Stimulated activated CD8-positive, alpha-beta memory T cell treated with anti-CD3 and anti-CD28 coated beads, Interleukin-15, amount 100 ng/mL, for 4 hours (primary cell): Measurements from ENCODE around the gene SSTR4.
"Not testable (repeated sequence)": the region's sequence is repeated elsewhere in the genome, so short reads cannot be mapped to it uniquely, and the experiment has no call there.

Source experiments
- DNase-seq, 2 donors: peaks; one replicate each; pipeline ENCODE4 v3.0.0-alpha.2; 2020; ENCODE audit warnings: low read depth in 2 of 2

SSTR4 gene, protein sequence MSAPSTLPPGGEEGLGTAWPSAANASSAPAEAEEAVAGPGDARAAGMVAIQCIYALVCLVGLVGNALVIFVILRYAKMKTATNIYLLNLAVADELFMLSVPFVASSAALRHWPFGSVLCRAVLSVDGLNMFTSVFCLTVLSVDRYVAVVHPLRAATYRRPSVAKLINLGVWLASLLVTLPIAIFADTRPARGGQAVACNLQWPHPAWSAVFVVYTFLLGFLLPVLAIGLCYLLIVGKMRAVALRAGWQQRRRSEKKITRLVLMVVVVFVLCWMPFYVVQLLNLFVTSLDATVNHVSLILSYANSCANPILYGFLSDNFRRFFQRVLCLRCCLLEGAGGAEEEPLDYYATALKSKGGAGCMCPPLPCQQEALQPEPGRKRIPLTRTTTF

DNA sequence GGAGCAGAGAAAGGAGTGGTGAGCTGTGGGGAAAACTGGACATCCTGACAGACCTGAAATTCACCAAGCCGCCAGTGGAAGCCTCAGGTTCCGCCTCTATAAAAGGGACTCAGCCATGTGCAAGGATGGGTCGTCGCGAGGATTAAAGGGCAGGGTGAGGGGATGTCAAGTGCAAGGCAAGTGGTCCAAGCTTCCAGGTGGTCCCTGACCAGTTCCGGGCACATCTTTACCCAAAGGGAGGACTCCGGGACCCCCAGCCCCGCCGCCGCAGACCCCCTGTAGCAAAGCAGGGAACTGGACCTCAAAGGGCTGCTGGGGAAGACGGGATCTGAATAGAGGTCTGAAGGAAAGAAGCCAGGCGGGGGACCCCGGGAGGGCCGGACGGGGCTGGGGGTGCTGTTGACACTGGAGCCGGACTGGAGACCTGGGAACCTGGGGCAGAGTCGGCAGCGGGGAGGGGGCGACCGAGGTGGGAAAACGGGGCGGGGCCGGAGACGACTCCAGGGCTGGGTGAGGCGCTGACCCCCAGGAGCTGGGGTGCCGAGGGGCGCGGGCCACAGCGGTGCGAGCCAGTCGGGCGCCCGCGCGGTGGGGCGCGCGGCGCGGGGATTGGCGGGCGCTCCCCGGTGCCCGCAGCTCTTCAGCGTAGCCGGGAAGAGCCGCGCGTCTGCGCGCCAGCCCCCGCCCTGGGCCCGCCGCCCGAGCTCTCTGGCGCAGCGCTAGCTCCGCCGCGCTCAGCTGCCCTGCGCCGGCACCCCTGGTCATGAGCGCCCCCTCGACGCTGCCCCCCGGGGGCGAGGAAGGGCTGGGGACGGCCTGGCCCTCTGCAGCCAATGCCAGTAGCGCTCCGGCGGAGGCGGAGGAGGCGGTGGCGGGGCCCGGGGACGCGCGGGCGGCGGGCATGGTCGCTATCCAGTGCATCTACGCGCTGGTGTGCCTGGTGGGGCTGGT lies at the start of gene SSTR4:
TSS of gene SSTR4 (plus strand) at position 592 of the 951 bp plus-strand sequence. CDS start at position 764, 172 bp downstream.
- no peak for DNase-seq

DNA sequence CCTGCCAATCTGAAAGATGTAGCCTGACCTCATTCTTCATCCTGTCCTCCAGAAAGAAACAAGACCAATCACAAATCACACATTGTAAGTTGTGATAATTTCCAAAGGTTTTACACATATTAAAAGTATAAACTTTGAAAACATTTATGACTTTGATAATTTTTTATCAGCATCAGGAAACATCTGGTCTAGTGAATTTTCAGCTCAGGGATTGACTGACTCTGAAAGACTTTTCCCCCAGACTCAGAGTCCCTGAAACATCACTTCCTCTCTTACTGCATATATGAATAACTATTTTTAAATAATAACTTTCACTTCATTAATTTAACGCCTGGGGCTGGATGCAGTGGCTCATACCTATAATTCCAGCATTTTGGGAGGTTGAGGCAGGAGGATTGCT lies 48.5 kb upstream of the SSTR4 start:
- no peak for DNase-seq

DNA sequence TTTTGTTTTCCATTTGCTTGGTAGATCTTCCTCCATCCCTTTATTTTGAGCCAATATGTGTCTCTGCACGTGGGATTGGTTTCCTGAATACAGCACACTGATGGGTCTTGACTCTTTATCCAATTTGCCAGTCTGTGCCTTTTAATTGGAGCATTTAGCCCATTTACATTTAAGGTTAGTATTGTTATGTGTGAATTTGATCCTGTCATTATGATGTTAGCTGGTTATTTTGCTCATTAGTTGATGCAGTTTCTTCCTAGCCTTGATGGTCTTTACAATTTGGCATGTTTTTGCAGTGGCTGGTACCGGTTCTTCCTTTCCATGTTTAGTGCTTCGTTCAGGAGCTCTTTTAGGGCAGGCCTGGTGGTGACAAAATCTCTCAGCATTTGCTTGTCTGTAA lies 43.7 kb upstream of the SSTR4 start:
- not testable (repeated sequence) for DNase-seq

DNA sequence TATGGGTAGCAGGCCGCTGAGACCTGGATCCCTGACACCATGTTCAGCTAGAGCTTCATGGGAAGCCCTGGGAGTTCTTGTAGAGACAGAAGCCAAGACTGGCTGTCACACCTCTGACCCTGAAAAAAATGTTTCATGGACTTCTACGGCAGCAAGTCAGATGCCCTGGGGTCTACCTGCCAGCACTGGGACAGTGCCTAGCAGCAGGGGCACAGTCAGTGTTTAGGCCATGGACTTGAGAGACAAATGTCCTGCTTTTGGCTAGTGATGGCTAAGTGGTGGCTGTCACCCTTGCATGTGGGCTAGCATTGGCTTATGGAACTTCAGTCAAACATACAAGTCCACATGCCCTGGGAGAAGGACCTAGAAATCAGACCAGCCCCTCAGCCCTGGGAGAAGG lies 41.3 kb upstream of the SSTR4 start:
- DNase-seq = no peak

DNA sequence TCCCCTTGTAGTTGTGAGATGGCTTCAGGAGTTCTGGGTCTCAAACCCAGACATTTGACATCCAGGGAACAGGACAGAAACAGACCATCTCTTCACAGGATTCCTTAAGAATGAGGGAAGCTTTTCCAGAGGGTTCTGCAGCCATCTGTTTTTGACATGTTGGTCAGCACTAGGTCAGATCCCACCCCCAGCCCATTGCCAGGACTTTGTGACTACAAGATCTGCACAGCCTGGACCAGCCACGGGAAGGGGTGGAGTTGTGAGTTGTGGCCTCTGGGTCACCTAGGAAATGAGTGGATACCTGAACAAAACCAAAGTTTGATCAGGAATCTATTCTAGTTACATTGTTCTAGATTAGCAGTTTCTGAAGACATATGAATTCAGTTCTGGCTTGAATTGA lies 39.2 kb upstream of the SSTR4 start:
- no peak for DNase-seq

DNA sequence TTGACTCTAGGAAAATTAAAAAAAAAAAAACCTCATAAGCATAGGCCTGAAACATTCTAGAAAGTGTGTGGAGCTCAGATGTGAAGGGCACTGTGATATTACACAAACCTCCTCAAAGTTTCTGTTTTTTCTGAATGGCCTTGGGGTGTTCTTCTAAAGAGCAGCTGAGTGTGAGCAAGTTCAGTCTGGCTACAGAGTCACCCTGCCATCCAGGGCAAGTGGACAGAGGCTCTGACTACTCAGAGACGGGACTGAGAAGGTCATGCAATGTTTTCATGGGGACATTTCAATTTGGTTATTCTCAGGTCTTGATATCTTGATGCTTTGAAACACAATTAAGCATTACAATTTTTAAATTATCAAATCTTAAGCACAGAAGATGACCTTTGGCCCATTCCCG lies 36.6 kb upstream of the SSTR4 start:
- no peak for DNase-seq

DNA sequence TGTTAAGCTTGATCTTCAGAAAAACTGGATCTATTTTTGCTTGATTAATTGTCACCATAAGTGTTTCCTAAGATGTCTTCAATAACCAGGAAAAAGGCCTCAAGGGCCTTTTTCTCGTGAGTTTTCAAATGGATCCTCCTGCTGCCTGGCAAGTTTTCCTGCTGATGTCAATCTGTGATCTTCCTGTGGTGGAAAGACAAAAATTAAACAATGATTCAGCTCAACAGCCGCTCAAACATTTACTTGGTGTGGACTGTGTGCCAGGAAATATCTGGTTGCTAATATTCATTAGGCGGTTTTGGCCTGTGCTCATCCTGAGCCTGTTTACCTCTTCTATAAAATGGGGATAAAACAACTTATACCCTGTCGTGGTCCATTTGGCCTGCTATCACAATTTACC lies 35.4 kb upstream of the SSTR4 start:
- no peak for DNase-seq

DNA sequence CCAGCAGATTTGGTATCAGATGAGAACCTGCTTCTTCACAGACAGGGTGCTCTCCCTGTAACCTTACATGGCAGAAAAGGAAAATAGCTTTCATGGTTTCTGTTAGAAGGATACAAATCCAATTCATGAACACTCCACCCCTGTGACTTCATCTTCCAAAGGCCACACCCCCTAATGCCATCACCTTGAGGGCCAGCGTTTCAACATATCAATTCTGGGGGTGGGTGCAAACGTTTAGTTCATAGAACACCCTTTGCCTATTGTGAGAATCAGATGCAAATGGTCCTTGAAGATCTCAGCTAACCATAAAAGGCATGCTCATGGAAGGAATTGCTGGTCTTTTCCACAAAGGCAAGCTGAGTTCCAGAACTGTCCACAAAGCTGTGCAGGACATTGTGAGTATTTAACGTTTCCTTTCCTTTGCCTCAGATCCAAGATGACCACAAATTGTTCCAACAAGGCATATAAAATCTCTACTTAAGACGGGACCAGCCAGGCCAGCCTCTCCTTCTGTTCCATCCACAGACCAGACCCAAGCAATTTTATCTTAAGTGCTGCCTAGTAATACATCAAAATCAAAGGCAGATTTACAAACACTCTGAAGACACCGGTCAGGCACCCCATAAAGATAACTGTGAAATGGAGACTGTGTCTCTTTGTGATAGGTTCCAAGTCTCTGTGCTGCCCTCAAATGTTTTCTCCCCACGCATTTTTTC lies 34.7 kb upstream of the SSTR4 start:
- no peak for DNase-seq

DNA sequence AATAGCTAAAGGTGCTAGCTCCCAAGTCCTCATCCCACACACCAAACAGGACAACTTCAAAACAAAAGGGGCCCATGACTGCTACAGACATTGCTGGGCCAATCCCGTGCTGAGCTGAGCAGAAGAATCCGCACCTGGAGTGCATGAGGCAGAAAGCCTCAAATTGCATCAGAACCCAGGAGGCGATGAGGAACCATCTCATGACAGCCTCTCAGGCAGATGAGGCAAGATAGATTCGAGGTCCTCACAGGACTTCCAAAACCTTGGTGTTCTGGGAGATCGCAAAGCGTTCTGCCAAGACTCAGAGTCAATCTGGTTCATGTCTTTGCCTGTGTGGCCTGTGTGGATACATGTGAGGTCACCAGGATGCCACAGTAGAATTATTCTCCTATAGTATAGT lies 32.8 kb upstream of the SSTR4 start:
- DNase-seq = no peak

DNA sequence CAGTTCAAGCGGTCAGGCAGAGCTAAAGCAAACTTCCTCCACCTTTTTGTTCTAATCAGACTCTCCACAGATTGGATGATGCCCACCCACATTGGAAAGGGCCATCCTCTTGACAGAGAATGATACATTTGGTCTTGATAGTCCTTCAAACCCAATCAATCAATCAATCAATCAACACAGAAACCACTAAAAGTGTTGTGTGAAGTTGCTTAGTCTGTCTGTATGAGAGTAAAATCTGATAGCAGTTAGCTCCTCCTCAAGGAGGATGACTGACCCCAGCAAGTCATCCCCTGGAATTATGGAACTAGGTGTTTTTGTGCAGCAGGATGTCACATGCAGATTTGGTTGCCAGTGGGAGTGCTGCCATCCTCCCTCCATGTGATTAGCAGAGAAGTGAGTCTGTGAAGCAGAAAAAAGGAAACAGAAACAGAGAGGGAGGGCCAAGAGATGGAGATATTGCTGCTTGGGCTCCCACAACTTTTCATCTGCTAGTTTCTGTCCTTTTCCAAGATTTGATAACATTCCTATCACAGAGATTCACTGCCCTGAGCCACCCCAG lies 32.0 kb upstream of the SSTR4 start:
- DNase-seq = no peak

DNA sequence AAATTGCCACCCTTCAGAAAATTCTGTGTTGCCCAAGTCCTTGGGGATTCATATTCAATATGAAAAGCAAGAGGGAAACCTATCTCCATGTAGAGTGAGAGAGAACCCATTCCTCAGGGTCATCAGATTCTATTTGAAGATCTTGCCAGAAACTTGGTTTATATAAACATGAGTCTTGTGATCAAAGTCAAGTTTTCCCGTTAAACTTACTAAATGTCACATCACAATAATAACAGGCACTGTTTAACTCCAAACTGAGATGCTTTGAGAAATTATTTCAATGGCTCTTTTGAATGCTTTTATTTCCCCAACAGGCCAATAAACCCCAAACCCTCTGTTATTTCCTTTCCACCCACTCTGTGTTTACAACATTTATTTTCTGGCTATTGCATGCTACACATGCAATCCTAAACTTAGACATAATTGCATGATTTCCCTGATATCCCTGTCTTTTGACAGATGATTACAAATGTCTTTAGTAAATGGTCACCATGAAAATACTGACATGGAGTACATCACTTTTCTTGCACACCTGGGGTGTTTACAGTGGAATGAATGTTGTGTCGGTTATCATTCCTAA lies 31.1 kb upstream of the SSTR4 start:
- DNase-seq = no peak

DNA sequence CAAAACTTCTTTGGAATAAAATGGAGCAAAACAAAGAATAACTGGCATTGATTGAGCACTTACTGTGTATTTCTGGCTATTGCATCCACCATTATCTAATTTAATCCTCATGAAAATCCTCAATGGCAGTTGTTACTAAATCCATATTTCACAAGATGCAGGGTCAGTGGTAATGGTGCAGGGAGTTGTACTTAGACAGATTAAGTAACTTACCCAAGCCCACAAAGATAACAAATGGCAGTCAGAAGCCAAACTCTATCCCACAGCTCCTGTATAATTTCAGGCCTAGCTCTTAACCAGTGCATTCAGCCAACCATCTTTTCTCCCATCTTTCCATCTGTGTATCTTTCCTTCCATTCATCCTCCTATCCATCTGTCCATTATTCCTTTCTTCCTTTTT lies 29.3 kb upstream of the SSTR4 start:
- no peak for DNase-seq

DNA sequence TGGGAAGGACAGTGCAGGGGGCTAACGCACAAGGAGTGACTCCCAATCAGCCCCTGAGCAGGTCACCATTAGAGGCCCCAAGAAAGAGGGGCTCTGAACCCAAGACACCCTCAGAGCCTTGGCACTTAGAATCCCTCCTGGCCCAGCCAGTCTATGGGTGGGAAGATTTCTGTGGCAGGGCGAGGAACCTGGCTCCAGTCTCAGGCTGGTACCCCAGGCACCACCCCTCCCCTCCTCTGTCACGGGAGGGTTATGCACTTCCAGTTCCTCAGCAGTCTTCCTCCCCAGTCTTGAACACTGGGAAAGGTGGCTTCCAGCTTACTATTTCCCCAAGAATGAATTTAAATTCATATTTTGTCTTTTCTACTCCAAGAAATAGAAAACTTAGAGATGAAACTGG lies 27.6 kb upstream of the SSTR4 start:
- DNase-seq = no peak

DNA sequence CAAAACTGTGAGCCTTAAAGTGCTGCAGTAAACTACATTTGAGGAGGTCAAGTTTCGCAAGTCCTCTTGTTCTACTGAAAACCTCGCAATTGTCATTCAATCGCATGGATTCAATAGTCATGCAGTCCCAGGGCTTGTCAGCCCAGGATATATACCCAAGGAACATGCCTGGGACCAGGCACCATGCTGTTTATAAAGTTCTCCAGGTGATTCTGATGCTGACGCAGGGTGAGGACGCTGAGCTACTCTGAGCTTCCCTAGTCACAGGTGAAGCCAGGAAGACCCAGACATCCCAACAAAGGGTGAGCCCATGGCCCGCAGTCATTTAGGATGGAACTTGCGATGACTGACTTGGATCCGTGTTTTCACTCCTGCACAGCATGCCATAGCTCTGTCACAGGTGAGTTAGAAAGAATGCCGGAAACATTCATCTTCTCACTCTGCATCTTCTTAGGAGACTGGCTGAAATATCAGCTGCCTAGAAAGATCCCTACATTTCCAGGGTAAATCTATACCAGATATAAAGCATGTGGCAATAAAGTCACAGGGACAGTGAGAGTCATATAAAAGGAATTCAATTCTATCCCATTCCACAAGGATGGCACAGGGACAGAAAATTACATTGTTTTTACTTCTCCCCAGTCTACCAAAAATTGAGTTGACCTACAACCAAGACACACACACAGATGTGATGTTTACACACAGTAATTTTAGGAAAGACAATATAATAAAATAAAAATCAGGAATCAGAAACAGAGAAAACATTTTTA lies 27.0 kb upstream of the SSTR4 start:
- no peak for DNase-seq

DNA sequence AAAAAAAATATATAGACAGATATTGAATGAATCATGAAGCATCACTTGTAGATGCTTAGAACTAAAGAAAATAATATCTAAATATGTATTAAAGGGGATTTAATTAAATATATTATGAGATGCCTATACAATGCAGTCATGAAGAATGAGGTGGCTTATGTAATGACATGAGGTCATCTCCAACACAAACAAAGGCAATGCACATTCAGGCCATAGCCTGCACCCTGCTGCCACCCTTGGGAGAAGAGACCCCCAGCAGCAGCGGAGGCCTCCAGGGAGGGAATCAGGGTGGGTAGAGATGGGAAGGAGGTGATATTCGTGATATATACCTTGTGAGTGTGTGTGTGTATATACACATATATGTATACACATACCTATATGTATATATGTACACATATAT lies 26.4 kb upstream of the SSTR4 start:
- DNase-seq = no peak

DNA sequence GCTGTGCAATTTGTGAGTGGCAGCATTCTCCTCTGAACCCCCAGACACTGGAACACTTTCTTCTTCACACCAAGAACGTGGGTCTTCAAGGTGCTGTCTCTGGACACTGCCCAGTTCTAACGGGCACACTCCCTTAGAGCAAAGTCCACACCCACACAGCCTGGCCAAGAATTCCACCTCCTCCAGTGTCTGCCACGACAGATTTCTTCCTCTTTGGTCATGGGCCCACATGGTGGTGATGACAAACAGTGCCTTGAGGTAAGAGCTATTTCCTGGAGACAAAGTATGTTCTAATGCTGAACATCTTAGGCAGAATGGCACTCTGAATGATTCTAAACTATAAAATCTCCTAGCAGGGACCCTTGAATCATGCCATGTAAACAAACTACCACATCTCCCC lies 25.5 kb upstream of the SSTR4 start:
- DNase-seq = no peak

DNA sequence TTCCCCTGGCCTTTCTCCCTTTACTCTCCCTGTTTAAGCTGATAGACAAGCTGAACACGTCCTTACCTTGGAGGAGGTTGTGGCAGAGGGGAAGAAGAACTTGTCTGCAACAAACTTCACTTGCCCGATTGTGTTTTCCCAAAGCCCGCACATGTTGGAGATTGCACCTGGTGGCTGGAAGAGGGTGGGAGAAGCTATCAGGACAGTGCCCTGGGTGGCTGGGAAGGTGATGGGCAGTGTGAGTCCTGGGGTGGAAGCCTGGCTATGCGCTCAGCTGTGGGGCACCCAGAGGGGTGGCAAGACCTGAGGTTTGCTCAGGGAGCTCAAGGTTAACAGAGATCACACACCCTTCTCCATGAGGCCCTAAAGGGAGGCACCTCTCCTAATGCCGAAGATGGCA lies 25.0 kb upstream of the SSTR4 start:
- no peak for DNase-seq

DNA sequence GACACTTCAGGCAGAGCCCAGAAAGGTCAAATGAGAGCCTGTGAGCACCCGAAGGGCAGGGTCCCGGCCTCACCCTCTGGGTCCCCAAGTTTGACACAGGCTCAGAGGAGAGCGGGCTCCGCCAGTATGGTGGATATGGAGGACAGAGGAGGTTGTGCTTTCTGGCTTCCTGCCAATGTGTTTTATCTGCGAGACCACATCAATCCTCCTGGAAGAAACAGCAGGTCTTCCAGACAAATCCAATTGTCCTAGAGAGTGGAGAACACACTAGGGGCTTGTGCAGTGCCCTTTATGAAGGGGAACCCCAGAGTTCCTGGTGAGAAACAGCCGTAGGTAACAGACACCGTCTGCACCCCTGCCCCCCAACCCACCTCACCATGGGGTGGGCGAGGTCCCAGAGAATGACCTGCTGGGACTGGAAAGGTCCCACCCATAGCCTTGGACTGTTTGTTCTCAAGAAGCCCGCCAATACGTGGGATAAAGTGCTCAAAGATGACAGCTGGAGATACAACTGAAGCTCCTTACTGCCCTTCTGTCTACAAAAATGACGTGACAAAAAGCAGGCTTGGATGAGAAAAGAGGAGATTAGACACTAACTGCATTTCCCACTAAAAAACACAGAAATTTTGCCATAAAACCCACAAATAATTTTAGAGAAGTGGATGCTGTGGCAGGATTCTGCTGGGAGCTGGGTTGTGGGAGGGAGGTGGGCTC lies 23.9 kb upstream of the SSTR4 start:
- DNase-seq = no peak

DNA sequence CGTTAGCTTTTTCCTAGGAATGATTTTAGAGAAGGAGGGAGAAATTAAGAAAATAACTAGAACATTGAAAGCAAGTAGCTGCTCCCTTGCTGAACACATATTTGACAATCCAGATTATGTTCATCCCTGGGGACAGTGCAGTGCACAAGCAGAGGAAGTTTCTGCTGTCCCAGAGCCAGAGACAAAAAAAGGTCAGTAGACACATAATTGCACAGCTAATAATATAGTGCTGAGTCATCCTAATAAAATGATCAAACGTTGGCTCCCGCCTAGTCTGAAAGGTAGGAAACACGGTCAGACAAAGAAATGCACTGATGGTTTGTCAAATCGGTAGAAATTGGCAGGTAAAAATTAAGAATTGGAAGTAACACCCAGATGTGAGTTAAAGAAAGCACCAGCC lies 21.7 kb upstream of the SSTR4 start:
- no peak for DNase-seq

DNA sequence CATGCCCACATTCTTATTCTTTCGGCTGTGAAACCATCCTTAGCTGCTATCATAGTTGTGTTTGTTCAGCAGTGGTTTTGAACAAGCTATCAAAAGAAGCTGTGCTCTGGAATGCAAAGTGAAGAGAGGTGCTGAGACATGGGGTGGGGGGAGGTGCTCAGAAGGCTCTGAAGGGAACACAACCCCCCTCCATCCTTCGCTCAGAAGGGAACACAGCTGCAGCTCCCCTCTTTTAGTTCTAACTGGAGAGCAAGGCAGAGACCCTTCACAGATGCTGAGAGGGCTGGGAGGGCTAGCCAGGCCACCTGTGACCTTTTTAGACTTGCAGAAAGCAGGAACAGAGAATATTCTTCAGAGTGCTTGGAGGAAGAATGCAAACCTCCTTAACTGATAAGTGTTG lies 17.6 kb upstream of the SSTR4 start:
- DNase-seq = no peak
